GM21717 (cell line): ENCODE measurements around the gene NOS1AP.

Experiments
- ATAC-seq: cut with Tn5 transposase; IDR thresholded peaks from one replicate; pipeline ENCODE4 v1.9.1; 2021; ENCODE audit warnings: mild to moderate bottlenecking, moderate library complexity; ENCODE audit not compliant: unreplicated experiment

Gene NOS1AP

GRCh38 chr1:162240577-162240976 is 171.1 kb downstream of the NOS1AP start:
- ATAC-seq: no peak

- ATAC-seq: no peak
These were observed 173.3 kb downstream of the NOS1AP start for GRCh38 chr1:162242804-162243203.

- no peak for ATAC-seq
These were observed 179.5 kb downstream of the NOS1AP start for GRCh38 chr1:162248854-162249535.

- ATAC-seq: no peak
These were observed 180.7 kb downstream of the NOS1AP start for GRCh38 chr1:162250004-162250730.

GRCh38 chr1:162251102-162251501 is 181.6 kb downstream of the NOS1AP start:
- ATAC-seq: no peak

- no peak for ATAC-seq
These were observed 182.7 kb downstream of the NOS1AP start for GRCh38 chr1:162252214-162252613.

- no peak for ATAC-seq
These were observed 184.3 kb downstream of the NOS1AP start for GRCh38 chr1:162253790-162254189.

GRCh38 chr1:162256287-162256686 is 186.8 kb downstream of the NOS1AP start:
- no peak for ATAC-seq

- no peak for ATAC-seq
These were observed 188.9 kb downstream of the NOS1AP start for GRCh38 chr1:162258394-162258793.

- ATAC-seq: no peak
These were observed 190.5 kb downstream of the NOS1AP start for GRCh38 chr1:162259894-162260455.

- ATAC-seq: no peak
These were observed 194.6 kb downstream of the NOS1AP start for GRCh38 chr1:162264108-162264507.

- ATAC-seq: peak; percentile 76
These were observed 196.5 kb downstream of the NOS1AP start for GRCh38 chr1:162265983-162266382.

- ATAC-seq: no peak
These were observed 200.7 kb downstream of the NOS1AP start for GRCh38 chr1:162270016-162270770.

GRCh38 chr1:162271972-162272371 is 202.5 kb downstream of the NOS1AP start:
- ATAC-seq: no peak

- ATAC-seq: no peak
These were observed 202.9 kb downstream of the NOS1AP start for GRCh38 chr1:162272419-162272818.

GRCh38 chr1:162275622-162276175 is 206.2 kb downstream of the NOS1AP start:
- no peak for ATAC-seq

- no peak for ATAC-seq
These were observed 207.0 kb downstream of the NOS1AP start for GRCh38 chr1:162276493-162276892.

- ATAC-seq: no peak
These were observed 209.6 kb downstream of the NOS1AP start for GRCh38 chr1:162279136-162279498.

GRCh38 chr1:162281426-162281825 is 211.9 kb downstream of the NOS1AP start:
- no peak for ATAC-seq

GRCh38 chr1:162283657-162284056 is 214.2 kb downstream of the NOS1AP start:
- no peak for ATAC-seq
